ENCODE data around the gene KREMEN1. TPM values are rescaled to one million over a fixed set of nuclear protein-coding genes. Genes with fewer than 3 reads are reported as not detected.

Gene KREMEN1, protein sequence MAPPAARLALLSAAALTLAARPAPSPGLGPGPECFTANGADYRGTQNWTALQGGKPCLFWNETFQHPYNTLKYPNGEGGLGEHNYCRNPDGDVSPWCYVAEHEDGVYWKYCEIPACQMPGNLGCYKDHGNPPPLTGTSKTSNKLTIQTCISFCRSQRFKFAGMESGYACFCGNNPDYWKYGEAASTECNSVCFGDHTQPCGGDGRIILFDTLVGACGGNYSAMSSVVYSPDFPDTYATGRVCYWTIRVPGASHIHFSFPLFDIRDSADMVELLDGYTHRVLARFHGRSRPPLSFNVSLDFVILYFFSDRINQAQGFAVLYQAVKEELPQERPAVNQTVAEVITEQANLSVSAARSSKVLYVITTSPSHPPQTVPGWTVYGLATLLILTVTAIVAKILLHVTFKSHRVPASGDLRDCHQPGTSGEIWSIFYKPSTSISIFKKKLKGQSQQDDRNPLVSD
- 10.7 TPM for total RNA-seq

DNA sequence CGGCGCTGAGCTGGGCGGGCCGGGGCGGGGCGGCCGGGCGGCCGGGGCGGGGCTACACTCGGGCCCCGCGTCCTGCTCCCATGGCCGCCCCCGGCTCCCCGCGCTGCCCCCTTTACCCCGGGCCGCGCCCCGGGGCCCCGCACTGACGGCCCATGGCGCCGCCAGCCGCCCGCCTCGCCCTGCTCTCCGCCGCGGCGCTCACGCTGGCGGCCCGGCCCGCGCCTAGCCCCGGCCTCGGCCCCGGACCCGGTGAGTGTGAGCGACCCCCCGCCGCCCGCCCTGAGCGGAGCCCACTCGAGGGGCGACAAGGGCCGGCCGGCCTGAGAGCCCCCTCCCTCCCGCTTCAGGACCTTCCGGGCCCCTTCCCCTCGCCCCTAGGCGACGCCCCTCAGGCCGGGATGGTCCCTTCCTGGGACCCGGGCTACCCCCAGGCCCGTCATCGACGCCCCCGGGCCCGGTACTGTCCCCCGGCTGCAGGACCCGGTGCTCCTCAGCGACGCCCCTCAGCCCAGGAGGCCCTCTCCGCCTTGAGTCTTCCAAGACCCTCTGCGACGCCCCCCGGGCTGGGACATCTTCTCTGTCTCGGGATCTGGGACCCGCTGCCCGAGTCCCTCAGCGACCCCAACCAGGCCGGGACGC, at the start of gene KREMEN1:
KREMEN1 (plus strand) TSS at position 57 of the 639 bp plus-strand sequence; CDS start at position 153, 96 bp downstream.
- Histone ChIP-seq H3K36me3 (no peaks in the 10 kb centered on the region), H3K27me3 (no peaks in the 10 kb centered on the region), H3K9me3 (no peaks in the 10 kb centered on the region), H3K4me3 (peak within 1 kb of the TSS; percentile 72 to 91), H3K27ac (peak within 1 kb of the TSS in 1 of 2 donors; percentile 27), H3K4me1 (peaks cover 0 to 14% of the 10 kb centered on the region in 2 donors)
- DNase-seq (ENCODE audit: low spot score in 2 of 2): no peak
- intact Hi-C loops (cut with DNase I): loop anchor here (5.0 kb wide), 1 partner anchor 79 kb away; no protein-coding TSS in a partner anchor
- TF ChIP-seq, protein P1, sequence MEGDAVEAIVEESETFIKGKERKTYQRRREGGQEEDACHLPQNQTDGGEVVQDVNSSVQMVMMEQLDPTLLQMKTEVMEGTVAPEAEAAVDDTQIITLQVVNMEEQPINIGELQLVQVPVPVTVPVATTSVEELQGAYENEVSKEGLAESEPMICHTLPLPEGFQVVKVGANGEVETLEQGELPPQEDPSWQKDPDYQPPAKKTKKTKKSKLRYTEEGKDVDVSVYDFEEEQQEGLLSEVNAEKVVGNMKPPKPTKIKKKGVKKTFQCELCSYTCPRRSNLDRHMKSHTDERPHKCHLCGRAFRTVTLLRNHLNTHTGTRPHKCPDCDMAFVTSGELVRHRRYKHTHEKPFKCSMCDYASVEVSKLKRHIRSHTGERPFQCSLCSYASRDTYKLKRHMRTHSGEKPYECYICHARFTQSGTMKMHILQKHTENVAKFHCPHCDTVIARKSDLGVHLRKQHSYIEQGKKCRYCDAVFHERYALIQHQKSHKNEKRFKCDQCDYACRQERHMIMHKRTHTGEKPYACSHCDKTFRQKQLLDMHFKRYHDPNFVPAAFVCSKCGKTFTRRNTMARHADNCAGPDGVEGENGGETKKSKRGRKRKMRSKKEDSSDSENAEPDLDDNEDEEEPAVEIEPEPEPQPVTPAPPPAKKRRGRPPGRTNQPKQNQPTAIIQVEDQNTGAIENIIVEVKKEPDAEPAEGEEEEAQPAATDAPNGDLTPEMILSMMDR (IDR thresholded peaks at IDR 0.05): no peak

DNA sequence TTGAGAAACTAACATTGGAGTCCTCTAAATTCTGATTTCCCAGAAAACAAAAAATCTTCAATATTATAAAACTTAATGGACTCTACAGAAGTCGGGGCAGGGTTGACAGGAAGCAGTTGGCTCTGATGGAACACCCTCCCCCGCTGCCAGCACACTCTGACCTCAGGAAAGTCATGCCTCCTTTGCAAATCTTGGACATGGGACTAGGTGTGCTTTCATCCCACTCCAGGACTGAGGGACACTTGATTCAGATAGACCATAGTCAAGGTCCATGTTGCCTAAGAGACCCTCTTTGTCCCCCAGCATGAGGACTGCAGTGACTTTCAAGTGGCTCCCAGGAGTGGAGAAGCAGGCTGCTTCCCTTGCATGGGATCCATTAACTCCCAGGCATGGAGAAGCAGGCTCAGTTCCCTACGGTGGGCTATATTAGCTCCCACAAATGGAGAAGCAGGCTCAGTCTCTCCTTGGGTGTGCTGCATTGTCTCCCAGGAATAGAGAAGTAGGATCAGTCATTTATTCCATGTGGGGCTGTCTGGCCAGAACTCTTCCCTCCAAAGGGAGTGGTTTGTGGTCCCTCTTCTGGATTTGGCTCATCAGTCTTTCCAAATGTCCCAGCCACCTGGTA, 49.6 kb upstream of the KREMEN1 start:
- no peak overlapping the region for H3K4me3 ChIP-seq
- no peaks in the 10 kb centered on the region for H3K9me3 ChIP-seq
- intact Hi-C loops (cut with DNase I): no loop called here
- no peaks in the 10 kb centered on the region for H3K27me3 ChIP-seq
- DNase-seq (ENCODE audit: low spot score in 2 of 2): no peak
- no peaks in the 10 kb centered on the region for H3K36me3 ChIP-seq
- no peaks in the 10 kb centered on the region for H3K4me1 ChIP-seq
- no peak overlapping the region for H3K27ac ChIP-seq
- TF ChIP-seq, protein P1 (IDR thresholded peaks at IDR 0.05): no peak

DNA sequence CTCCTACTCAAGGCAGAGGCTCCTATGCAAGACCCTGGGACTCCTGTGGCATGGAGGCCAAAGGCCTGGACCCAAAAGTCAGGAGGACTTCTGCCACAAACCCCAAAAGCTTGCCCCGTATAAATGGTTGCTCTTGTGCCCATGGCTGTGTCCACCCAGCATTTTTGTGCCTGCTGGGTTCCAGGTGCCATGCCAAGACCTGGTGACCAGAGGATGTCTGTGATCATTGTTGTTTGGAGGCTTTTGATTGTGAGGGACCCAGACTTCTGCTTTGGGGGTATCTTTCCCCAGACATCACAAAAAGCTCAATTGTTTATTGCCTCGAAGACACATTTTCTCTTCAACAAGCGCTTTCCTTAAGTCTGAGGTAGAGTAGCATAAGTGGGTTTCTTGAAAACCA, 46.3 kb upstream of the KREMEN1 start:
- Histone ChIP-seq H3K27me3 (no peaks in the 10 kb centered on the region), H3K4me1 (peaks cover under 1 to 14% of the 10 kb centered on the region in 2 donors), H3K4me3 (no peak overlapping the region), H3K27ac (no peak overlapping the region), H3K36me3 (no peaks in the 10 kb centered on the region), H3K9me3 (no peaks in the 10 kb centered on the region)
- DNase-seq (ENCODE audit: low spot score in 2 of 2): no peak
- intact Hi-C loops (cut with DNase I): no loop called here
- TF ChIP-seq, protein P1 (IDR thresholded peaks at IDR 0.05): no peak

DNA sequence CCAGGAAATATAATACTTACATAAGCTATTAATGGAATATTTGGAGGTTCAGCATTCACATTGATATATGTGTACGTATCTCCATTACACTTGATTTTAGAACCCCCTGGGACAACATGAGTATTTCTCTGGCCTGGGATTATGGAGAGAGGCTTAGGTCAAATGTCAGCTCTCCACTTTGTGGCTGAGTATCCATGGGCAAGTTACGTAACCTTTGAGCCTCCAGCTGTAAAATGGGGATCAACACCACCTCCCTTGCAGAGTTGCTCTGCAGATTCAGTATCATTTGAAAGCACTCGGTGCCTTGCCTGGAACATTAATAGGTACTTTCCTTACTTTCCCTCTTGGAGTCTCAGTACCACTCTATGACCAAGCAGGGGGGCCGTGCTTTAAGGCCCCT, 44.4 kb upstream of the KREMEN1 start:
- TF ChIP-seq, protein P1 (IDR thresholded peaks at IDR 0.05): no peak
- intact Hi-C loops (cut with DNase I): no loop called here
- Histone ChIP-seq H3K9me3 (no peaks in the 10 kb centered on the region), H3K4me1 (peaks cover 16 to 29% of the 10 kb centered on the region in 2 donors), H3K27me3 (no peaks in the 10 kb centered on the region), H3K36me3 (no peaks in the 10 kb centered on the region), H3K27ac (peak overlapping the region in 1 of 2 donors; percentile 97), H3K4me3 (no peak overlapping the region)
- no peak for DNase-seq (ENCODE audit: low spot score in 2 of 2)

DNA sequence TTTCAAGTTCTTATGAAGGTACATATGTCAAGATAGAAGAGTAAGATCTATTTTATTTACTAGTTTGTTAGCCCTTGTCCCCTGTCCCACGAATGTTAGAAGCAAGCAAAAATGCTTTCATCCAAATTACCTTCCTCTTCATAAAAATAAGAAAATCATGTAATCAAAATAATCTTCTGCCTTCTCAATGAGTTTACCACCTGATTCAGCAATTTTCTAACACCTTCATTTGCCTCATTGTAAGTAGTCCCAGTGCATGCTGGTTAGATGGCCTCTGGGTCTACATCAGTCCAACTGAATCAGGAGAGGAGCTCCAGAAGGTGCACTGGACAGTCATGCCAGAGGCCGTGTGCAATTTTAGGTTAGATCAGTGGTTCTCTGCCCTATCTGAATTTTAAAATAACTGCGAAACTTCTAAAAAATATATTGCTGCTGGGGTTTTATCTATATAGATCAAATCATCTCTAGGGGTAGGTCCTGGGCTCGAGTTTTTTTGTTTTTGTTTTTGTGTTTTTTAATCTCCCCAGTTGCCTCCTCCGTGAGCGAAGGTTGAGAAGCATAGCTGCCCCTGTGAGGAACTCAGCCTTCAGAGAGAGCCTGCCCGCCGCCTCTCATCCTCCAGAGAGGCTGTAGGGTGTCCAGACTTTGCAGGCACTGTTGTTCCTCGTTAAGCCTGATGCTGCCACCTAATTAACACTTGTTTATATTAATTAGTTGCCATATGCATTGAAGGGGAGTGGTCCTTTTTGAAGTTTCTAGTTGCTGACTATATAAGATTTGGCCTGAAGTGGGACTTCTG, 43.4 kb upstream of the KREMEN1 start:
- intact Hi-C loops (cut with DNase I): no loop called here
- H3K9me3 ChIP-seq: no peaks in the 10 kb centered on the region
- H3K4me3 ChIP-seq: no peak overlapping the region
- H3K36me3 ChIP-seq: no peaks in the 10 kb centered on the region
- H3K4me1 ChIP-seq: peaks cover 16 to 29% of the 10 kb centered on the region in 2 donors
- no peak for DNase-seq (ENCODE audit: low spot score in 2 of 2)
- TF ChIP-seq, protein P1 (IDR thresholded peaks at IDR 0.05): no peak
- H3K27ac ChIP-seq: peak overlapping the region; percentile 92 to 97
- no peaks in the 10 kb centered on the region for H3K27me3 ChIP-seq

Measured in ascending aorta (tissue), 2 donors.